ENCODE measurements around the gene KRT72.

Gene KRT72

DNA sequence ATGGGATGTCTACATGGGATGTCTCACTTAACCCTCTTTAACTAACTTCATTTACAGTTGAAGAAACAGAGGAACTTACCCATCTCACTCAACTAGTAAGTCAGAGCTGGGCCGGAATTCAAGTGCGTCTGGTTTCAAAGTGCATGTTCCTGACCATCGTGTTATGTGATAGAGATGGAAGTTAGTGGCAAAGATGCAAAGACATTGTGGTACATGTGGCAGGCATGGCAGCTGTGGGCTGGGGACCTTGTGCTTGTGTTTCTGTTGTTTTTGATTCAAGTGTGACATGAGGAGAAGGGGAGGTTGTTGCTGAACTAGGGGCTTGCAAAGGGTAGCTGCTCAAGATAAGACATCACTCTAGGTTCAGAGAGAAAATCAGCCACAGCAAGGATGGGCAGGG is 25.3 kb downstream of the KRT72 start:
- DNase-seq, result no peak

DNA sequence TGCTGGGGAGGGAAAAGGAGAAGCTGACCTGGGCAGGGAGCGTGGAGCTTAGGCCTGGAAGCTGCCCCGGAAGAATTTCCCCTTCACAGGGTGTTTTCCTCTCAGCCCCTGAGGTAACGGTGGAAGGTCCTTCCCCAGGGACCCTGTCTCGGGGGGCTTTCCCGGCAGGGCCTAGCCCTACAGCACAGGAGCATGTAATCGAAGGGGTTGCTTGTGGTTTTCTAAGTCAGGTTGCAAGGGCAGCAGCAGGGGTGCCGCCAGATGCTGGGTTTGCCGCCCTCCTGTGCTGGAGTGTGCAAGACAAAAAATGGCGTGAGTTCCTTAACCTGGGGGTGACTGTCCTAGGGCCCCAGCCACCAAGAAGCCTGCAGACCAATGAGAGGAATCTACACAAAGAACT is 26.0 kb downstream of the KRT72 start:
- DNase-seq, result no peak

DNA sequence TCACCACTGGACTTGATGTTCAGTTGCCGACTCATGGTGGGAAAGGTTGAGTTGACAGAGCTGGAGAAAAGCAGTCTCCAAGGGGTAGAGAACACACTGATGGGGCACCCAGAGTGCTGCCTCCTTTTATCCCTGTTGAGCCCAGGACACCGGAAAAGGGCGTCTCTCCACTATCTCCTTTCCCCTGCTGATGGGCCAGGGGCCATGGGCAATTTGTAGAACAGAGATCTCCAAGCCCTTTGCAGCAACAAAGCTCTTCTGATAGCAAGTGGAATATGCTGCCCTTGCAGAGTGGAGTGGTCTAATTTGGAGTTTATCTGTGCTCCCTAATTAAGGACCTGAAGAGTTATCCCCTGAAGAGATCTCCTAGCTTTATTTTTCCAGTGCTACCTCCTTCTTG is 27.5 kb downstream of the KRT72 start, which contains the start of gene KRT74:
KRT74 (minus strand) TSS at position 101 of the 400 bp plus-strand sequence; CDS start at position 35, 66 bp downstream.
- DNase-seq, result no peak

GRCh38 chr12:52573306-52573705 is 28.0 kb downstream of the KRT72 start:
- DNase-seq, result no peak

GRCh38 chr12:52570511-52570910 is 30.8 kb downstream of the KRT72 start:
- DNase-seq, result no peak

DNA sequence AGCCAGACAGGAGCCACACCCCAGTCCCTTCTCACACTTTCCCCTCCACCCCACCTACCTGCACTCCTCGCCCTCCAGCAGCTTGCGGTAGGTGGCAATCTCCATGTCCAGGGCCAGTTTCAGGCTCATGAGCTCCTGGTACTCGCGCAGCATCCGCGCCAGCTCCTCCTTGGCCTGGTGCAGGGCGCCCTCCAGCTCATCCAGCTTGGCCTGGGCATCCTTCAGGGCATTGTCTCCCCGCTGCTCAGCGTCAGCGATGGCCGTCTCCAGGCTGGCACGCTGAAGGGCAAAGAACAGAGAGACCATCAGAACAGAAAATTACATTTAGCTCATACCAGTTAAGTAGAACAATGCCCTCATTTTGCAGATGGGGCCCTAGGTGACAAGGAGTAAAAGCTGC is 33.2 kb downstream of the KRT72 start:
- DNase-seq, result no peak

DNA sequence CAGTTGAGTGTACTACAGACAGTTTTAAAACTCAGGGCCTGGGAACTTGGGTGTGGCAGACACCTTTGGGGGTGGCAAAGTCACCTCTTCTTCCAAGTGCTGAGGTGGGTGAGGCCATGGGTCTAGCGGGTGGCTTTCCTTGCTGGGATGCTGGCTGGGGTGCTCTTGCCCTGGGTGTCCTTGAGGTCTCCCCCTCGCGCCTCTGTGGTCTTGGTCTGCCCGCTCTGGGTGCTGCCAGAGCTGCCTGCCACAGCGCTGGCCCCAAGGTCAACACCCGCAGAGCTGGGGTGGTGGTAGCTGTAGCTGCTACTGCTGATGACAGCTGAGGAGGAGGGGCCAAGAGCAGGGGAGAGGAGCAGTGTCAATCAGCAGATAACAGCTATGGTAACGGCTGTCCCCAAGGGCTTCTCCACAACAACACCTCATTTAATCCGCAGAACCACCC is 34.4 kb downstream of the KRT72 start:
- DNase-seq, result no peak

DNA sequence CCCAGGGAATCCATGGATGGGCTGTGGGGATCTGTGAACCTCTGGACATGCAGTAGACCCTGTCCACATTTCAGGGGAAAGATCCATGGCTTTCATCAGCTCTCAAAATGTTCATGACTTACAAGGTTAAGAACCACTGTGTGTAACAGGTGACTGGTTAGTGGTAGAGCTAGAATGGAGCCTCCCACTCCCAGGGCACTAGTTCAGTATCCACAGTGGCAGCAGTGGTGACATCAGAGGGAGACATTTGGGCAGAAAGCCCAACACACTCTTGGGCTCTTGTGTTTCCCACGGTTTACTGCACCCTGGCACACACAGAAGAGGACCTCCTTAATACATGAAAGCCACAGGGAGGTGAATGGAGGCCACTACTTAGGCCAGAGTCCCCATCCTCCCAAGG is 36.7 kb downstream of the KRT72 start:
- no peak for DNase-seq

DNA sequence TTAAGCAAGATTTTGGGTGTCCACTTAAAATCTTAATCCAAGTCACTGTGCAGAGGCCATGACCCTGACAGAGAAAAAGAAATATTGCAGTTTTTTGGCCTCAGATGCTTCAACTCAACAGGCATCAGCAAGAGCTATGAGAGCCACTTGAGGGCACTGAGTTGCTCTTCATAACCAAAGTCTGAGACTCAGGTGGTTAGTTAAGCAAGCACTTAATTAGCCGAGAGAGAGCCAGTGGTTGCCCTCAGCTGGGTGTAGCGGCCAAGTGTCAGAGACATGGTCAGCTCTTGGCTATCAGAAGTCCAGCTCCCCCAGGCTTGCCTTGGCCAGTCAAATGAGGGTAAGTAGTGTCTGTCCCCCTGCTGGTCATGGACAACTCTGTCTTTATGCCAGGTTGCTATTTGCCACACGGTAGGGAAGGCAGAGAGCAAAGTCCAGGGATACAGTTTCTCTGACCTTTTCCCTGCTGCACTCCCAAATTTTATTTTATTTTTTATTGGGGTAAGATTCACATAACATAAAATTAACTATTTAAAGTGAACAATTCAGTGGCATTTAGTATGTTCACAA is 39.3 kb downstream of the KRT72 start:
- no peak for DNase-seq

DNA sequence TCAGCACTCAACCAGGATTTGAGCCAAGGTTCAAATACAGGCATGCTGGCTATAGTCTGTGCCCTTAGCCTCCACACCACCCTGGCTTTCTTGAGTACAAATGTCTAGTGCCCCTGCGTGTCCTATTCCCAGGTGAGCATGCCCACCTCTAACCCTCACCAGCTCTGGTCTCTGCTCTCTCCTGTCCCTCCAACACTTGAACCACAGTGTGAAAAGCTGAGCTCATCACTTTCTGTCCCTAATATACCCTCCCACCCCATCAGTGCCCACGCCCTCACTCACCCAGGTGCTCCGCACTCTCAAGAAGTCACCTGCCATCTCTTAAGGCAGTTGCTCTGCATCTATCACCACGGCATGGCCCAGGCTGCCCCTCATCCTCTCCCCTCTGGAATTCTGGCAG is 41.3 kb downstream of the KRT72 start:
- no peak for DNase-seq

- no peak for DNase-seq
Observed at GRCh38 chr12:52558781-52559445, 42.4 kb downstream of the KRT72 start.

GRCh38 chr12:52557476-52557875 is 43.8 kb downstream of the KRT72 start:
- no peak for DNase-seq

- DNase-seq, result no peak
Observed at GRCh38 chr12:52555577-52555976, 45.7 kb downstream of the KRT72 start.

DNA sequence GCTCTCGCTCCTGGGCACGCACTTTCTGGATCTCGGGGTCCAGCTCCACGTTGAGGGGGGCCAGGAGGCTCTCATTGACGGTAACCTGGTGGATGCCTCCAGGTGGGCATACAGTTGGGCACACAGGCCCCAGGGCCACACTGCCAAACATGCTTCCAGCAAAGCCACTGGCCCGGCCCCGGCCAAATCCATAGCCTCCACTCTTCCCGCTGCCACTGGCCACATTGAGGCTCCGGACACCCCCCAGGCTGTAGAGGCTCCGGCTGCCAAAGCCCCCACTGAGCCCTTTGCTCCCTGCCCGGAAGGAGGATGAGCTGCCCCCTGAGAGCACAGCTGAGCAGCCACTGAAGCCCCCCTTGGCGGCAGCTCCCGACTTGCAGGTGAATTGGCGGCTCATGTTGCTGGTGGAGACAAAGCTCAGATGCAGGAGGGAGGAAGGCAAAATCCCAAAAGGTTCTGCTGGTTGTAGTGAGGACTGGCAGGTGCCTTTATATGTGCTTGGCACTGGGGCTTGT is 48.5 kb downstream of the KRT72 start, which contains the start of gene KRT71:
KRT71 (minus strand) TSS at position 465 of the 515 bp plus-strand sequence; CDS start at position 397, 68 bp downstream.
- DNase-seq, result no peak

GRCh38 chr12:52552055-52552454 is 49.2 kb downstream of the KRT72 start:
- DNase-seq, result no peak

DNA sequence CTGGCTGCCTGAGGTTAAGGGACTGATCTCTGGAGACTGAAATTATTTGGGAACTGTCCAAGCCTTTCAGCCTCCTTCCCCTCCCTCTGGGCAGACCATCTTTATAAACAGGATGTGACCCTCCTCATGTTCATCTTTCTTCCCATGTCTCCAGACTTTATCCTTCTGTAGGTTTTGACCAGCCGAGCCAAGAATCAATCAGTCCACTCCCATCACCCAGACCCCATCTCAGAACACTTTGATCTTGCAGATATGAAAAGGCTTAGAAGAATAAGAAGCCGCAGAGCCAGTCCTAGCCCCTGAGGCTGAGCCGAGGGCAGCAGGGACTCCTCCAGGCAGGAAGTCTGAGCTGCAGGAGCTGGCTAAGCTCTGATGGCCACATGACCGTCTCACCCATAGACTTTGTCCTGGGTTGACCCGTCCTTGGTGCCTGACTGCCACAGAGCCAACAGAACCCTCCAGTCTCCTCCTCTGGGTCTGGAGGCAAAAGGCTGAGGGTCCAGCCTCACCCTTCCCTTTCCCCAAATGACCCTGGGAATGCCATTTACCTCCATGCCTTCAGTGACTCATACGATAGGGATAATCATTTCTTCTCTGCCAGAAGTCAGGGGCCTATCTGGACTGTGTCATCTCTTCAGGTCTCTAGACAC is 49.9 kb downstream of the KRT72 start:
- DNase-seq, result no peak

DNA sequence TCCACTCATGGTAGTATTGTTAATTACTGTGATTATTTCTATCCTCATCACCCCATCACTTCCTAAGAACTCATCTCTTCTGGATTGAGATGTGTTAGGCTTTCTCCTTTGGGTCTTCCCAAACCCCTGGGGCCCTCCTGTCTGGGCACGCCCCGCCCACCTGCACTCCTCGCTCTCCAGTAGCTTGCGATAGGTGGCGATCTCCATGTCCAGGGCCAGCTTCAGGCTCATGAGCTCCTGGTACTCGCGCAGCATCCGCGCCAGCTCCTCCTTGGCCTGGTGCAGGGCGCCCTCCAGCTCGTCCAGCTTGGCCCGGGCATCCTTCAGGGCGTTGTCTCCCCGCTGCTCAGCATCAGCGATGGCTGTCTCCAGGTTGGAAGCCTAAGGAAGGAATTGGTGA is 55.1 kb downstream of the KRT72 start:
- no peak for DNase-seq

DNA sequence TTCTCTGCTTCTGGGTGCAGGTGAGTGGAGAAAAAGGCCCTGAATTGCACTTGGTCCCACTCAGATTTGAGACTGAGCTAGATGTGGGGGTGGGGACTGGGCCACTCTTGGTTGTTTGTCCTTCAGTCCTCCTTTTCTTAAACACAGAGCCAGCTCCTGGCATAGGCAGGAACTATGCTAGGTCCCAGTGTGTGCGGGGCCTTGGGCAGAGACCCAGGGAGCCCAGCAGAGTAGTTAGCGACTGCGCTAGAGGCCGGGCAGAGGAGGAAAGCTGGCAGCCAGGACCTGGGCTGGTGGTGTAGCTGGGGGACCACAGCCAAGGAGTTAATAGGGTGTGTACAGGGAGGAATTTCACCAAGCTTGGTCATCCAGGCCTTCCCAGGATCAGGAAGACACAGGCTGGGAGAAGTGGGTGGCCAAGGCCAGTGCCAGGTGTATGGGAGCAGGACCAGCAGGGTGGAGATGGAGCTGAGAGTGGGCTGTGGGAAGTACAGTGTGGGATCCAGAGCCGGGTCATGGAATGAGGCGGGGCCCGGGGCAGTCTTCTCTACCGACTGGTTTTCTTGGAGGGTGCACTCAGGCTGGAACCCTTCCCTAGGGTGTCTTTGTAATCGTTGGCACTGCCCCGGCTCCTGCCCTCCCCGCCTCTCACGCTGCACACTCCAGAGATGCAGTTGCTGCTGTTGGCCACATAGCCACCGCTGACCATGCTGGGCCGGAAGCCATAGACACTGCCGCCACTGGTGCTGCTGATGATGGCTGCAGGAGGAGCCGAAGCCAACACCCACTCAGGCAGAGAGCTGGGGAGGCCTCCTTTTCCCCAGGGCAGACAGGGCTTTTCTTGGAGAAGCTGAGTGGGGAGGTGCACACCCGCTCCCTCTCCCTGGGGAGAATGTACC is 57.0 kb downstream of the KRT72 start:
- no peak for DNase-seq

GRCh38 chr12:52542785-52543318 is 58.4 kb downstream of the KRT72 start:
- no peak for DNase-seq

DNA sequence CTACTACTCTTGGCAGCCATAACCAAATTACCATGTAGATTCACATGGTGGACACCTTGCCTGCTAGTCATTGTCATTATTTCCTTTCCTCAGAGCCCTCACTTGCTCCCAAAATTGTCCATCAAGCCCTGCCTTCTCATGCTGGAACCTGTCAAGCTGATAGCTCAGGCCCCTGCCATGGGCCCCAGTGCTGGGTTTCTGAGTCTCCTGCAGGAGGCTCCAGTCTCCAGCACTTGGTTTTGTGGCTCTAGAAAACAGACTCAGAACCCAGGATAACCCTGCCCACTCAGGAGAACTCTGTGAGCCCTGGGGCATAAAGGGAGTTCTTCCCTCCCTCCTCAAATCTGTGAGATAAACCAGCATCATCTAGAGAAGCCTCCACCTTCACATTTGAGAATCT is 59.1 kb downstream of the KRT72 start:
- no peak for DNase-seq

DNA sequence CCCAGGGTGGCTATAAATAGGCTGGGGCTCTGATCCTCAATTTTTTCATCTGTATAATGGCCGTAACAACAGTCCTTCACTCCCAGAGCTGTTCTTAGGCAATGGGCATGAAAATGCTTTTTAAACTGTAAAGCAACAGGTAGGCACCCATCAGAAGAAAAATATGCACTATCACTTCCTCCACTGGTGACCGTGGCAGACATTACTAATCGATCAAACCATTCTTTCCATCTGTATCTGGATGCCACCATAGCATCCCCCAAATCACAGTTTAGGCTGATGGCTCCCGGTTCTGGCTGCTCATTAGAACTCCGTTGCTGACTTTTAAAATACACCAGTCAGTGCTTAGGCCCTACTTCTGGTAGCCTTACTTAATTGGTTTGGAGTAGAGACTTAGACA is 59.6 kb downstream of the KRT72 start:
- DNase-seq, result no peak

GRCh38 chr12:52540531-52540930 is 60.7 kb downstream of the KRT72 start:
- no peak for DNase-seq

GRCh38 chr12:52539821-52540173 is 61.5 kb downstream of the KRT72 start:
- DNase-seq, result no peak
